Activated CD8-positive, alpha-beta memory T cell treated with anti-CD3 and anti-CD28 coated beads for 1 hour (primary cell): ENCODE measurements around the gene EPS8L2.
"Not testable (repeated sequence)": the region's sequence is repeated elsewhere in the genome, so short reads cannot be mapped to it uniquely, and the experiment has no call there.

Source experiments
- DNase-seq, 2 donors: peaks; one replicate each; pipeline ENCODE4 v3.0.0-alpha.2; 2020; ENCODE audit warnings: low read depth in 1 of 2; ENCODE audit errors: extremely low read depth in 1 of 2

EPS8L2 gene

GRCh38 chr11:724049-724777 is 18.2 kb downstream of the EPS8L2 start:
- no peak for DNase-seq

GRCh38 chr11:724778-725386 is 18.9 kb downstream of the EPS8L2 start:
- DNase-seq = no peak

- DNase-seq = no peak
Measured at GRCh38 chr11:725624-726202, 19.7 kb downstream of the EPS8L2 start.

GRCh38 chr11:726278-727220 is 20.5 kb downstream of the EPS8L2 start:
- DNase-seq = peak in 1 of 2 donors; percentile 42

- no peak for DNase-seq
Measured at GRCh38 chr11:727281-727701, 21.3 kb downstream of the EPS8L2 start.

- DNase-seq = peak; percentile 42 to 74
Measured at GRCh38 chr11:727859-728748, 22.1 kb downstream of the EPS8L2 start.

- no peak for DNase-seq
Measured at GRCh38 chr11:728901-729491, 23.0 kb downstream of the EPS8L2 start.

- DNase-seq = no peak
Measured at GRCh38 chr11:729492-730074, 23.6 kb downstream of the EPS8L2 start.

GRCh38 chr11:733072-733471 is 27.0 kb downstream of the EPS8L2 start:
- DNase-seq = no peak

- not testable (repeated sequence) for DNase-seq
Measured at GRCh38 chr11:734541-734940, 28.5 kb downstream of the EPS8L2 start.

- no peak for DNase-seq
Measured at GRCh38 chr11:737366-737765, 31.3 kb downstream of the EPS8L2 start.

- DNase-seq = not testable (repeated sequence)
Measured at GRCh38 chr11:737899-738298, 31.9 kb downstream of the EPS8L2 start.

GRCh38 chr11:742156-742546 is 36.1 kb downstream of the EPS8L2 start:
- DNase-seq = no peak

GRCh38 chr11:742571-743201 is 36.7 kb downstream of the EPS8L2 start:
- no peak for DNase-seq

GRCh38 chr11:745428-745827 is 39.4 kb downstream of the EPS8L2 start:
- no peak for DNase-seq

- DNase-seq = no peak
Measured at GRCh38 chr11:746289-747157, 40.5 kb downstream of the EPS8L2 start.

GRCh38 chr11:747158-748006 is 41.4 kb downstream of the EPS8L2 start, which contains the start of gene TALDO1:
Gene TALDO1, plus strand, starts transcription at chr11:747464. Its CDS starts 18 bp downstream, at chr11:747482.
- peak in 1 of 2 donors; percentile 72 for DNase-seq
